Smooth muscle cell (in vitro differentiated cells): ENCODE measurements around the gene PHC3. TPM values are rescaled to one million over a fixed set of nuclear protein-coding genes. Genes with fewer than 3 reads are reported as not detected.

ENCODE experiments used
- DNase-seq: peaks from one replicate; lab custom pipeline; 2025; ENCODE audit not compliant: unreplicated experiment; lab: John Stamatoyannopoulos, UW
- H2AFZ ChIP-seq: fragments of 200-600 bp; sonication (generic); 2 replicates; pipeline ENCODE4 v1.6.0; 2016; ENCODE audit warnings: antibody characterized with exemption, low read depth, mild to moderate bottlenecking
- H3F3A ChIP-seq: fragments of 200-600 bp; sonication (generic); 2 replicates; pipeline ENCODE4 v1.6.0; 2017; ENCODE audit warnings: antibody characterized with exemption, low read depth
- H3K27ac ChIP-seq: fragments of 200-600 bp; sonication (generic); 2 replicates; pipeline ENCODE4 v1.5.1; 2016; ENCODE audit warnings: low read depth, mild to moderate bottlenecking
- H3K27me3 ChIP-seq: fragments of 200-600 bp; sonication (generic); 2 replicates; pipeline ENCODE4 v1.6.1; 2016; ENCODE audit warnings: low read depth, mild to moderate bottlenecking
- H3K36me3 ChIP-seq: fragments of 200-600 bp; sonication (generic); 2 replicates; pipeline ENCODE4 v1.5.1; 2016; ENCODE audit warnings: low read depth
- H3K4me1 ChIP-seq: fragments of 200-600 bp; sonication (generic); 2 replicates; pipeline ENCODE4 v1.5.1; 2016; ENCODE audit warnings: low read depth
- H3K4me2 ChIP-seq: fragments of 200-600 bp; sonication (generic); 2 replicates; pipeline ENCODE4 v1.6.0; 2016; ENCODE audit warnings: mild to moderate bottlenecking
- H3K4me3 ChIP-seq: fragments of 200-600 bp; sonication (generic); 2 replicates; pipeline ENCODE4 v1.5.1; 2016; ENCODE audit warnings: mild to moderate bottlenecking
- H3K79me2 ChIP-seq: fragments of 200-600 bp; sonication (generic); 2 replicates; pipeline ENCODE4 v1.6.0; 2016; ENCODE audit warnings: low read depth, mild to moderate bottlenecking
- H3K9ac ChIP-seq: fragments of 200-600 bp; sonication (generic); 2 replicates; pipeline ENCODE4 v1.6.0; 2016; ENCODE audit warnings: low read depth
- H3K9me3 ChIP-seq: fragments of 200-600 bp; sonication (generic); replicated peaks from 2 replicates; pipeline ENCODE4 v1.5.1; 2016; ENCODE audit warnings: low read depth
- H4K20me1 ChIP-seq: fragments of 200-600 bp; sonication (generic); 2 replicates; pipeline ENCODE4 v1.6.0; 2016; ENCODE audit warnings: low read depth
- CTCF ChIP-seq: fragments of 200-600 bp; sonication (generic); IDR thresholded peaks from 2 replicates; pipeline ENCODE4 v1.5.1; 2017; ENCODE audit warnings: borderline replicate concordance, mild to moderate bottlenecking, antibody characterized with exemption; ENCODE audit not compliant: insufficient read depth, poor library complexity, severe bottlenecking
- WGBS: methylation state at CpG from one replicate; pipeline ENCODE4 v1.1.7; 2016; ENCODE audit warnings: low lambda C conversion rate; 5-methylcytosine and 5-hydroxymethylcytosine counted together
- polyA plus RNA-seq: library from polyadenylated mRNA; unstranded; fragments of >200 nt; fragmentation: Nextera tagmentation; extraction: Ambion mirVana; gene quantifications from 2 replicates; pipeline ENCODE4 v1.2.1, GENCODE V29; 2016
- total RNA-seq: library from RNA; depleted of rRNA; stranded (reverse); fragments of >200 nt; gene quantifications from 2 replicates; pipeline ENCODE4 v1.2.3, GENCODE V29; 2014

The PHC3 gene
- total and polyA plus RNA-seq, 2 experiments from 2014 or later, result 28.8 to 33.1 TPM

- no peak overlapping the region for H3K4me2 ChIP-seq
These were observed 134.5 kb downstream of the PHC3 start for GRCh38 chr3:170047133-170047404.

GRCh38 chr3:170046269-170047132, 135.0 kb downstream of the PHC3 start:
- H2AFZ ChIP-seq, result no peak overlapping the region
- no peaks in the 10 kb centered on the region for H3F3A ChIP-seq
- peaks cover 9% of the 10 kb centered on the region for H3K27me3 ChIP-seq
- H3K4me3 ChIP-seq, result no peak overlapping the region
- no peaks in the 10 kb centered on the region for H4K20me1 ChIP-seq
- H3K9me3 ChIP-seq, result no peaks in the 10 kb centered on the region
- no peaks in the 10 kb centered on the region for H3K79me2 ChIP-seq
- no peak overlapping the region for H3K9ac ChIP-seq
- no peaks in the 10 kb centered on the region for H3K36me3 ChIP-seq
- no peak for DNase-seq
- WGBS, result 87% methylated on average over 5 of the region's 5 CpGs
- H3K4me1 ChIP-seq, result no peaks in the 10 kb centered on the region
- H3K27ac ChIP-seq, result no peak overlapping the region
- no peak overlapping the region for H3K4me2 ChIP-seq
- TF ChIP-seq CTCF, result no peak

More at GRCh38 chr3:170047133-170047404, 134.5 kb downstream of the PHC3 start:
- Histone ChIP-seq H3K79me2 (no peaks in the 10 kb centered on the region), H3K9ac (no peak overlapping the region), H4K20me1 (no peaks in the 10 kb centered on the region), H3K4me3 (no peak overlapping the region), H3K36me3 (no peaks in the 10 kb centered on the region), H3K27me3 (peaks cover 3% of the 10 kb centered on the region), H3F3A (no peaks in the 10 kb centered on the region), H2AFZ (no peak overlapping the region), H3K27ac (no peak overlapping the region), H3K9me3 (no peaks in the 10 kb centered on the region), H3K4me1 (no peaks in the 10 kb centered on the region)
- 95% methylated on average over 3 of the region's 3 CpGs for WGBS
- no peak for DNase-seq
- no peak for TF ChIP-seq CTCF

DNA sequence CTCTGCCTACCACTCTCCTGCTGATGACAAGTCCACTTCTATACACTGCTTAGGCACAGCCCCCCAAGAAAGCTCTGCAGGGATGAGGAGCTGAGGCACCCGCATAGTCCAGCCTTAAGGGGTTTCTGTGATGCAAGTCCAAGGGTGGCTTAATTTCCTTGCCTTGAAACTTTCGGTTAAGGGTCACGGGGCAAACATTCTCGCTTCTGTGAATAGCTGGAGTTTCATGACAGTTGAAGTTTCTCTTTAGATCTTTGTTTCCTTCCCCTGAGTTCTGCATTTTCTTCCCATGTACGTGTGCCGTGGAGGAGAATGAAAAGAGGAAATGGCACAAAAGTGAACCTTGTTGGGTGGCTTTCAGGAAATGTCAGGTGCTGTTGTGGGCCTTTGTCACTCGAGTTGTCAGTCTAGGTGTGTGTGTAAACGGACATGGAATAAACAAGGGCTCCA, 136.7 kb downstream of the PHC3 start:
- Histone ChIP-seq H3K27ac (no peak overlapping the region), H3K4me3 (no peak overlapping the region), H3K9me3 (no peaks in the 10 kb centered on the region), H3K27me3 (peaks cover 26% of the 10 kb centered on the region), H3F3A (no peaks in the 10 kb centered on the region), H3K4me1 (peaks cover 9% of the 10 kb centered on the region), H3K4me2 (no peak overlapping the region), H2AFZ (no peak overlapping the region), H3K36me3 (no peaks in the 10 kb centered on the region), H3K79me2 (no peaks in the 10 kb centered on the region), H4K20me1 (no peaks in the 10 kb centered on the region), H3K9ac (no peak overlapping the region)
- no peak for TF ChIP-seq CTCF
- 97% methylated on average over 8 of the region's 8 CpGs for WGBS
- DNase-seq, result no peak

DNA sequence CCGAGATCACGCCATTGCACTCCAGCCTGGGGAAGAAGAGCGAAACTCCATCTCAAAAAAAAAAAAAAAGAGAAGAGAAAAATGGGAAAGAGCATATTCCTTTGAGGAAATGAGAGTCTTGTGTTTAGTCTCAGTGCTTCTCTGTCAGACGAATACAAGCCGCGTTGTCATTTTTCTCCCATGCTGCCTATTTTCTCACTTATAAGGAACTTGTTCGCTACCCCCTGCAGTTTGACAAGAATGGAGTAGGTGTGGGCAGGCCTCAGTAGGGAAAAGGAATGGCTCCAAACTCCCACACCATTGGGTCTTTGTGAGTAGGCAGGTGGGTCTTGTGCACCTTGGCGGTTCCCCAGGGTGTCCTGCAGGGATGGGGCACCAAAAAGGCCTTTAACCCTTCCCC, 137.3 kb downstream of the PHC3 start:
- Histone ChIP-seq H3K4me3 (no peak overlapping the region), H3K9ac (no peak overlapping the region), H3K79me2 (no peaks in the 10 kb centered on the region), H2AFZ (no peak overlapping the region), H3K36me3 (no peaks in the 10 kb centered on the region), H3K4me2 (no peak overlapping the region), H3K27me3 (peaks cover 31% of the 10 kb centered on the region), H3K4me1 (peaks cover 12% of the 10 kb centered on the region), H3K27ac (no peak overlapping the region), H3F3A (no peaks in the 10 kb centered on the region), H4K20me1 (no peaks in the 10 kb centered on the region), H3K9me3 (no peaks in the 10 kb centered on the region)
- 95% methylated on average over 8 of the region's 8 CpGs for WGBS
- no peak for DNase-seq
- TF ChIP-seq CTCF, result no peak
